GM23248 (cell line): ENCODE results near the gene CROCC2. TPM values are rescaled to one million over a fixed set of nuclear protein-coding genes. Genes with fewer than 3 reads are reported as not detected.

ENCODE experiments used
- DNase-seq: peaks from one replicate; pipeline ENCODE4 v3.0.0-alpha.2; 2015
- H2AFZ ChIP-seq: fragments of 200-600 bp; sonication (generic); 2 replicates; pipeline ENCODE4 v1.6.1; 2016; ENCODE audit warnings: antibody characterized with exemption
- H3F3A ChIP-seq: fragments of 200-600 bp; sonication (generic); 2 replicates; pipeline ENCODE4 v1.6.1; 2016; ENCODE audit warnings: mild to moderate bottlenecking, antibody characterized with exemption, mixed run types; ENCODE audit not compliant: insufficient read depth
- H3K27ac ChIP-seq: fragments of 200-600 bp; sonication (generic); 2 replicates; pipeline ENCODE4 v1.5.1; 2016; ENCODE audit warnings: mild to moderate bottlenecking
- H3K27me3 ChIP-seq: fragments of 200-600 bp; sonication (generic); replicated peaks from 2 replicates; pipeline ENCODE4 v1.6.1; 2016; ENCODE audit warnings: mild to moderate bottlenecking; ENCODE audit not compliant: insufficient read depth
- H3K36me3 ChIP-seq: fragments of 200-600 bp; sonication (generic); 2 replicates; pipeline ENCODE4 v1.6.1; 2016; ENCODE audit warnings: low read depth, mild to moderate bottlenecking
- H3K4me1 ChIP-seq: fragments of 200-600 bp; sonication (generic); 2 replicates; pipeline ENCODE4 v1.6.1; 2016; ENCODE audit warnings: mild to moderate bottlenecking; ENCODE audit not compliant: insufficient read depth
- H3K4me2 ChIP-seq: fragments of 200-600 bp; sonication (generic); one replicate; pipeline ENCODE4 v1.6.1; 2016; ENCODE audit warnings: mild to moderate bottlenecking; ENCODE audit not compliant: unreplicated experiment
- H3K4me3 ChIP-seq: fragments of 200-600 bp; sonication (generic); 2 replicates; pipeline ENCODE4 v1.5.1; 2016; ENCODE audit warnings: mild to moderate bottlenecking
- H3K79me2 ChIP-seq: fragments of 200-600 bp; sonication (generic); 2 replicates; pipeline ENCODE4 v1.6.1; 2016; ENCODE audit warnings: mild to moderate bottlenecking; ENCODE audit not compliant: insufficient read depth
- H3K9ac ChIP-seq: fragments of 200-600 bp; sonication (generic); 2 replicates; pipeline ENCODE4 v1.6.1; 2016; ENCODE audit warnings: mild to moderate bottlenecking
- H3K9me2 ChIP-seq: fragments of 200-600 bp; sonication (generic); 2 replicates; pipeline ENCODE4 v1.6.1; 2016; ENCODE audit warnings: mixed run types, mild to moderate bottlenecking, moderate library complexity; ENCODE audit not compliant: insufficient read depth
- H3K9me3 ChIP-seq: fragments of 200-600 bp; sonication (generic); one replicate; pipeline ENCODE4 v1.6.1; 2017; ENCODE audit warnings: low read depth
- H4K20me1 ChIP-seq: fragments of 200-600 bp; sonication (generic); 2 replicates; pipeline ENCODE4 v1.6.0; 2016; ENCODE audit not compliant: insufficient read depth
- EZH2 ChIP-seq: fragments of 200-600 bp; sonication (generic); IDR thresholded peaks from 2 replicates; pipeline ENCODE4 v1.6.1; 2018; ENCODE audit warnings: antibody characterized with exemption, mild to moderate bottlenecking; ENCODE audit not compliant: insufficient read depth, poor library complexity, severe bottlenecking
- EZH2phosphoT487 ChIP-seq: fragments of 200-600 bp; sonication (generic); IDR thresholded peaks from 2 replicates; pipeline ENCODE4 v1.6.1; 2018; ENCODE audit warnings: antibody characterized with exemption, moderate library complexity, mild to moderate bottlenecking, low read depth; ENCODE audit not compliant: insufficient read depth
- WGBS, 2 experiments: methylation state at CpG; one replicate each; pipeline ENCODE4 v1.1.6; 2015 to 2017; ENCODE audit warnings: low lambda C conversion rate in 2 of 2, low coverage in 1 of 2; ENCODE audit errors: missing lambda C conversion rate in 2 of 2; 5-methylcytosine and 5-hydroxymethylcytosine counted together
- in situ Hi-C: fragments of 300-500 bp; cut with MboI; formaldehyde crosslinking; loops from 2 replicates; pipeline ENCODE4 v1.15.0; 2020
- polyA plus RNA-seq: library from polyadenylated mRNA; unstranded; fragments of >200 nt; fragmentation: Nextera tagmentation; extraction: Ambion mirVana; gene quantifications from 2 replicates; pipeline ENCODE4 v1.2.1, GENCODE V29; 2016
- total RNA-seq: library from RNA; depleted of rRNA; stranded (reverse); fragments of >200 nt; shearing (Covaris generic); gene quantifications from 2 replicates; pipeline ENCODE4 v1.2.3, GENCODE V29; 2014

CROCC2 gene
- total and polyA plus RNA-seq, 2 experiments from 2014 or later, result under 0.01 TPM; not detected in 1

DNA sequence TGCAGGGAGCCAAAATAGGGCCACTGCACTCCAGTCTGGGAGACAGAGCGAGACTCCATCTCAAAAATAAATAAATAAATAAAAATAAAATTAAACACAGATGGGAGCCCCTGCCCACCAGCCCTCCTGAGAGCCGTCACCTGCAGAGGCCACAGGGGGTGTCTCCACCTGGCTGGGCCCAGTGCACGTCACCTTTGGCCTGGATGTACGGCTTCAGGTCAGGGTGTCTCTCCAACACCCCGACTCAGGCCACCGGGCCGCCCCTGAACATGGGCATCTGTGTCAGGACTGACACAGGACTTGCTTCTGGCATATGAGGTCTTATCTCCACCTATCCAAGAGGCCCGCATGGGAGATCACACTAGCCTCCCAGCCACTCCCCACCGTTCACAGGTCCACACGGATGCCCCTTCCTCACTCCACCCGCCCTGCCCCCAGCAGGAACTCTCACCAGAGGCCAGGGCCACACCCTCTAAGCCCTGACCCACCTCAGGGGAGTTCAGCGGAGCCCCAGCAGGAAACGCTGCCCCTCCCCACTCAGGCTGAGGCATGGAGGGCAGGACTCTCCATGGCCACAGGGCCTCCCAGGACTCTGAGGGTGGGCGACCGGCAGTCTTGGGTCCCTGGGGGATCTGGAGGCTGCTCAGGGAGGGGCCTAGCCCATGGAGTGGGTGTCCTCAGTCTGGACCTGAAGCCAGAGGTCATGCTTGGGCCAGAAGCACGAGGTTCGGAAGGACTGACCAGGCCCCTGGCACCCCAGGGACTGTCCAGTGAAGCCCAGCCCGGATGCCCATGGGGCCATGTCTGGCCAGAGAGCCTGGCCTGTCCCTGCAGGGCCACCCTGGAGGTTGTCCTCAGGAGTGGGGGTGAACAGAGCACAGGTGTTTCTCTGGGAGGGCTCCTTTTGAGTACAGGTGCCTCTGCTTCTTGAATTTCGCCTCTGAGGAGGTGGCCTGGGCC, 1.6 kb upstream of the CROCC2 start:
- no peak for DNase-seq
- Histone ChIP-seq H3K79me2 (no peaks in the 10 kb centered on the region), H4K20me1 (no peaks in the 10 kb centered on the region), H3K4me3 (no peak overlapping the region), H3K27ac (no peak overlapping the region), H3K9me2 (no peaks in the 10 kb centered on the region), H3F3A (no peaks in the 10 kb centered on the region), H3K36me3 (no peaks in the 10 kb centered on the region), H3K4me2 (no peak overlapping the region), H3K4me1 (no peaks in the 10 kb centered on the region), H2AFZ (no peak overlapping the region), H3K27me3 (no peaks in the 10 kb centered on the region), H3K9me3 (no peaks in the 10 kb centered on the region), H3K9ac (no peak overlapping the region)
- 87 to 88% methylated on average over 18 to 19 of the region's 19 CpGs for WGBS, 2 experiments
- in situ Hi-C loops, result no loop called here
- TF ChIP-seq EZH2phosphoT487, result no peak
- TF ChIP-seq EZH2, result no peak

DNA sequence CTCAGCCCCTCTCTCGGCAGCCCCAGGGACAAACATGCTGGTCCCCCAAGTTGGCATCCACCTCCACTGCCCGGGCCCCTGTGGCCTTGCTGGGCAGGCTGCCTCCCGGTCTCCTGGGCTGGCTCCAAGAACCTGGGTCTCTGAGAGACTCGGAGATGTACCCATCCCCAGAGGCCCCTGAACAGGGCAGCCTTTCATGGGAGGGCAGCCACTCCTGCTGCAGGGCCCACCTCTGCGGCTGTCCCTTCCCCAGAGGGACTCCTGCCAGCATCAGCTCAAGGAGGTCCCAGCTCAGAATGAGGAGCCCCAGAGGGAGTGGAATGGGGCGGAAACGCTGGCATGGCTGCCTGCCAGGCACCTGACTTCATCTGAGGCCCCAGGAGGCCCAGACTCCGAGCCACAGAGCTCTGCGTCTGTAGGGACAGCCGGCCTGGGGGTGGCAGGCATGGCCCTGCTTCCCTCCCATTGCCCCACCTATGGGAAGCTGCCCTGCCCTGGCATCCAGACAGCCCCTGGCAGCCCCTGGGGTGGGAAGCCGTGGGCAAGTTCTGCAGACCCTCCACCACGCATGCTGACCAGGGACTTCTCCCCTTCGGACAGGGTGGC, 857 bp upstream of the CROCC2 start:
- 62% methylated on average over 12 to 13 of the region's 13 CpGs for WGBS, 2 experiments
- no peak overlapping the region for H3K4me2 ChIP-seq
- no peaks in the 10 kb centered on the region for H3K79me2 ChIP-seq
- H2AFZ ChIP-seq, result no peak overlapping the region
- no peak for TF ChIP-seq EZH2
- no peak for TF ChIP-seq EZH2phosphoT487
- H3K9me2 ChIP-seq, result no peaks in the 10 kb centered on the region
- H4K20me1 ChIP-seq, result no peaks in the 10 kb centered on the region
- H3K27me3 ChIP-seq, result no peaks in the 10 kb centered on the region
- H3K4me1 ChIP-seq, result no peaks in the 10 kb centered on the region
- no peaks in the 10 kb centered on the region for H3K36me3 ChIP-seq
- H3K9ac ChIP-seq, result no peak overlapping the region
- H3F3A ChIP-seq, result 0 out of 2 replicates have a peak, but pooled peaks cover under 1% of the 10 kb centered on the region
- H3K4me3 ChIP-seq, result no peak overlapping the region
- DNase-seq, result no peak
- in situ Hi-C loops, result no loop called here
- no peak overlapping the region for H3K27ac ChIP-seq
- no peaks in the 10 kb centered on the region for H3K9me3 ChIP-seq

- Histone ChIP-seq H3K9ac (no peak overlapping the region), H3K27ac (no peak overlapping the region), H3K4me3 (no peak overlapping the region), H2AFZ (no peak overlapping the region), H3K9me3 (no peaks in the 10 kb centered on the region), H3K36me3 (no peaks in the 10 kb centered on the region), H3K9me2 (no peaks in the 10 kb centered on the region), H3K4me2 (no peak overlapping the region), H3K27me3 (no peaks in the 10 kb centered on the region), H3K79me2 (no peaks in the 10 kb centered on the region), H3F3A (peaks cover 15% of the 10 kb centered on the region), H4K20me1 (no peaks in the 10 kb centered on the region), H3K4me1 (peaks cover 7% of the 10 kb centered on the region)
- TF ChIP-seq EZH2phosphoT487 (no peak), EZH2 (no peak)
- in situ Hi-C loops, result no loop called here
- no peak for DNase-seq
- WGBS, 2 experiments, result 64 to 67% methylated on average over 22 of the region's 22 CpGs
Observed at GRCh38 chr2:240906911-240907590, 915 bp downstream of the CROCC2 start.

GRCh38 chr2:240909216-240909974, 3.3 kb downstream of the CROCC2 start:
- no peaks in the 10 kb centered on the region for H3K79me2 ChIP-seq
- H3K9me2 ChIP-seq, result no peaks in the 10 kb centered on the region
- no peaks in the 10 kb centered on the region for H3K27me3 ChIP-seq
- H3F3A ChIP-seq, result peaks cover 31% of the 10 kb centered on the region
- no peak for DNase-seq
- H3K9me3 ChIP-seq, result no peaks in the 10 kb centered on the region
- no peaks in the 10 kb centered on the region for H3K36me3 ChIP-seq
- no peak overlapping the region for H2AFZ ChIP-seq
- no peak overlapping the region for H3K4me2 ChIP-seq
- H3K9ac ChIP-seq, result no peak overlapping the region
- TF ChIP-seq EZH2 (no peak), EZH2phosphoT487 (no peak)
- 72 to 82% methylated on average over 14 to 17 of the region's 17 CpGs for WGBS, 2 experiments
- H3K4me1 ChIP-seq, result peaks cover 29% of the 10 kb centered on the region
- no peaks in the 10 kb centered on the region for H4K20me1 ChIP-seq
- no peak overlapping the region for H3K27ac ChIP-seq
- no peak overlapping the region for H3K4me3 ChIP-seq
- in situ Hi-C loops, result no loop called here
